NCI-H1436 (cell line): ENCODE data around the gene EIF3J.
A peak's percentile ranks its signal among the peaks of the same experiment; 100 is the strongest.
"Not testable (repeated sequence)": the region's sequence is repeated elsewhere in the genome, so short reads cannot be mapped to it uniquely, and the experiment has no call there.

Source experiments
- DNase-seq: peaks from one replicate; lab custom pipeline; 2025; lab: John Stamatoyannopoulos, UW

Gene EIF3J

GRCh38 chr15:44536962-44537734 is at the start of gene EIF3J:
TSS of gene EIF3J (plus strand) at chr15:44537147. CDS start at chr15:44537195, 48 bp downstream.
- DNase-seq, result peak; percentile 93

- DNase-seq, result no peak
Measured at GRCh38 chr15:44489464-44489863, 47.5 kb upstream of the EIF3J start.

- no peak for DNase-seq
Measured at GRCh38 chr15:44490622-44491021, 46.3 kb upstream of the EIF3J start.

- DNase-seq, result no peak
Measured at GRCh38 chr15:44492040-44492439, 44.9 kb upstream of the EIF3J start.

GRCh38 chr15:44492672-44493071 is 44.3 kb upstream of the EIF3J start:
- no peak for DNase-seq

DNA sequence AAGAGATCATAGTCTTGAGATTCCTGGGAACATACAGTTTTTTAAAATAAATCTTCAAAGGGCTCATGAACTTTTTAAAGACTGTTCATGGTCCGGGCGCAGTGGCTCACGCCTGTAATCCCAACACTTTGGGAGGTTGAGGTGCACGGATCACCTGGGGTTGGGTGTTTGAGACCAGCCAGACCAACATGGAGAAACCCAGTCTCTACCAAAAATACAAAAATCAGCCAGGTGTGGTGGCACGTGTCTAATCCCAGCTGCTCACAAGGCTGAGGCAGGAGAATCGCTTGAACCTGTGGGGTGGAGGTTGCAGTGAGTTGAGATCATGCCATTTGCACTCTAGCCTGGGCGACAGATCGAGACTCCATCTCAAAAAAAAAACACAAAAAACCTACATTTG is 41.4 kb upstream of the EIF3J start:
- no peak for DNase-seq

- no peak for DNase-seq
Measured at GRCh38 chr15:44500555-44500954, 36.4 kb upstream of the EIF3J start.

DNA sequence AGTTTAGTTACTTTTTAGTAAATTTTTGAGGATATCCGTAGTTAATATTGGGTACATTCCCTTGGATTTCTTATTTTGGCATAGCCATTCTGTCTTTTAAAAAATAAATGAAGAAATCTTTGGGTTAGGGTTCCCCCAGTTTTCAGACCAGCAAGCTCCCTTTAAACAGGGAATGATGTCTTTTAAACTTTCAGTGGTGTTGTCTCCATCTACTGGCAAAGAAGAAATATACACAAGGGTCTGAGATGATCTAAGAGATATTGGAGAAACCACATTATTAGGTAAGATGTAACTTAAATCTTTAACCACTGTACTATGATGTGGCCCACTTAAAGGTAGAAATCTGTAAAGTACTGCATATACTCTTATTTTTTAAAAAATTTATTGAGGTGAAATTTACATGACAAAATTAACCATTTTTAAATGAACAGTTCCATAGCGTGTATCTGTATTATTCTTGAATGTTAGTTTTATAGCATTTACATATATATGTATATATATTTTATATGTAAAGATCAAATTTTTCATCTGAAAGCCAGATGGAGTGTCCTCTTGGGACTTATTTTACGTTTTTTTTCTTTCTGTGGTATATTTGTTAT is 35.1 kb upstream of the EIF3J start:
- DNase-seq, result peak; percentile 3

- DNase-seq, result no peak
Measured at GRCh38 chr15:44516436-44516835, 20.5 kb upstream of the EIF3J start.

GRCh38 chr15:44519537-44519936 is 17.4 kb upstream of the EIF3J start:
- no peak for DNase-seq

GRCh38 chr15:44525018-44525417 is 11.9 kb upstream of the EIF3J start:
- no peak for DNase-seq

DNA sequence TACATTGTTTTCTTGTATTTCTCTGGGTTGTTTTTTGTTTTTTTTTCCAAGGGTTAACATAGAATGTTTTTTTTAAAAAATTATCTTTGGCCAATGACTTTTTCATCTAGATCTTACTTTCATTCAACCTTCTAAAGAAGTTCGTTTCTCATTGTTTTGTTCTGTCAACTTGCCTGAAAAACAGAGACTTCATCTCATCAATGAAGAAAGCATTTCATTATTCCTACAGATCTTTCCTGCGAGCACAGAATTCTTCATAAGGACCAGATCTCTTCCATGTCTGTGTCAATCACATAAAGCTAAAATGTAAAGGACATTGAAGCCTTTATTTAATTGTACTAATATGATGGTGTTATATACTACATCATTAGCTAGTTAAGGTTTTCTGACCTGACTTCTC is 9.7 kb upstream of the EIF3J start:
- DNase-seq, result no peak

DNA sequence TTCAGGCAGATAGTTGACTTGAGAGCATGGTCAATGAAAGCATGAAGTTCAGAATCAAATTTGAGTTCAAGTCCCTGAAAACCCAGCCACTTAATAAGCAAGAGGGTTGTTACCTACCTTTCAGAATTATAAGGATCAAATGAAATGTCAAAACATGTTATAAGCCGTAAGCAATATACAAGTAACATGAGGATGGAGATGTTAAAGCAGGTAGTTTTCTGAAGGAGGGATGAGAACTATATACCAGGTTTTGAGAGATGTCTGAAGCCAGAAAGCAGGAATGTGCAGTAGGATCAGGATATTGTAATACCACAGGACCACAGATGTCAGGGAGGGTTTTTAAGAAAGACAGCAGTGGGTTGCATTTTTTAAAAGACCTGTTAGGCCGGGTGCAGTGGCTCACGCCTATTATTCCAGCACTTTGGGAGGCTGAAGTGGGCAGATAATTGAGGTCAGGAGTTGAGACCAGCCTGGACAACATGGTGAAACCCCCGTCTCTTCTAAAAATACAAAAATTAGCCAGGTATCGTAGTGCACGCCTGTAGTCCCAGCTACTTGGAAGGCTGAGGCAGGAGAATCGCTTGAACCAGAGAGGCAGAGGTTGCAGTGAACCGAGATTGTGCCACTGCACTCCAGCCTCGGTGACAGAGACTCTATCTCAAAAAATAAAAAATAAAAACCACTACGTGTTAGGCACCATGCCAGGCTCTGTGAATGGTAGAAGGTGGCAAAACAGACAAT is 6.9 kb upstream of the EIF3J start:
- no peak for DNase-seq

DNA sequence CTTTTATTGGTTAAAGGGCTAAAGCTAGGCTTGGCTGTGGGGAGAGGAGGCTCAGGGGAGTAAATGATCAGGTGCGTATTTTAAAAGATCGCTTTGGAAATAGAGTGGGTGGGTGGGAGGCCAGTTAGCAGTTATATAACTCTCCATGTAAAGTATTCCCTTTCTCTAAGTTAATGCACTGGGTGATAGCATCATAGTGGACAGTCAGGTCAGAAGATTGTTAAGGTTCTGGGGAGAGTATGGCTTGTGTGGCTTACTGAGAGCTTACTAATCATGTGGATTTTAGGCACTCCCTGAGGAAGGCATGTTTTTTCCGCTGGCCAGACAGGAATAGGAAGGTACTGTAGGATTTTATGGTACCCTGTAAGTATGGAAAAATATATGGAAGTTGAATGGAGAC is 6.3 kb upstream of the EIF3J start:
- DNase-seq, result no peak

DNA sequence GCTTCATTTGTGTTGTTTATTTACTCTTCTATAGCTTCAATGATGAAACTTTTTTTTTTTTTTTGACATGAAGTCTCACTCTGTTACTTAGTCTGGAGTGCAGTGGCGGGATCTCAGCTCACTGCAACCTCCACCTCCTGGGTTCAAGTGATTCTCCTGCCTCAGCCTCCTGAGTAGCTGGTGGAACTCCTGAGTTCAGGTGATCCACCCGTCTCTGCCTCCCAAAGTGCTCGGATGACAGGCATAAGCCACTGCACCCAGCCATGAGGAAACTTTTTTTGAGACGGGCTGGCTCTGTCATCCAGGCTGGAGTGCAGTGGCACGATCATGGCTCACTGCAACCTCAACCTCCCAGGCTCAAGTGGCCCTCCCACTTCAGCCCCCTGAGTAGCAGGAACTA is 4.7 kb upstream of the EIF3J start:
- DNase-seq, result not testable (repeated sequence)

GRCh38 chr15:44532689-44533088 is 4.3 kb upstream of the EIF3J start:
- no peak for DNase-seq

DNA sequence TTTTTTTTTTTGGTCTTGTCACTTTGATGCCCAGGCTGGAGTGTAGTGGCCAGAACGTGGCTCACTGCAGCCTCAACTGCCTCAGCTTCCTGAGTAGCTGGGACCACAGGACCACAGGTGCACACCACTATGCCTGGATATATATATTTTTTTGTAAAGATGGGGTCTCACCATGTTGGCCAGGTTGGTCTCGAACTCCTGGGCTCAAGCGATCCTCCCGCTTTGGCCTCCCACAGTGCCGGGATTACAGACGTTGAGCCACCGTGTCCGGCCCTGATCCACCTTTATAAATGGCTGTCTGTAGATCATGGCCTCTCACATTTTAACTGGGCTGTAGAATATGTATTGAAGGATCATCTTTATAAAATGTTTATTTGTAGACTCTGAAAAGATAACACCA is 1.9 kb upstream of the EIF3J start:
- DNase-seq, result no peak

- DNase-seq, result no peak
Measured at GRCh38 chr15:44535523-44536301, 1.2 kb upstream of the EIF3J start.

DNA sequence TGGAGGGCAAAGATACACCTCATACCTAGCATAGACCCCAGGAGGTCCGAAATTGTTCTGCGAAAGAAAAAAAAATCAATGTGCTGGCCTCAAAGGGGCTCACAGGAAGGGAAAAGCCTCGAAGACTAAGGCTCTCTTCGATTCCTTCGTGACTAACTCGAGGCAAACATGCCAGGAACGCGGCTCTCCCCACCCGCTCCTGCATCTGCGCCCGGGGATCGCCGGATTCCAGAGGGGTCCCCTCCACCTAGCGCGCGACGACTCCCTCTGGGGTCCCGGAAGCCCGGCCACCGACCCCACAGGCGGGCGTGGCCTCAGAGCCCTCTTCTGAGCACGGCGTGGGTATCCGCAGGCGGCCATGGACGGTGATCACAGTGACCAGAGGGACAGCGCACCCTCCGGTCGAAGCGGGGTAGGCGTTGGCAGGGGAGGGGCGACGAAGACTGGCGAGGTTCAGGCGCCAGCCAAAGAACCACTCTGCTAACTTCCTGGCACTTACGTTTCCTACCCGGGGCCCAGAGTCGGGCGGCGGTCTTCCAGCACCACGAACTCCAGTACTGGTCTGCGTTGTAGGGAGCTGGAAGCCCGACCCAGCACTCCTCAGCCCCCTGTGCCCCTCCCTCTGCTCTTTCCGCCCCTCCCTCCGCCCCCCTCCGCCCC is 515 bp upstream of the EIF3J start:
- peak; percentile 90 for DNase-seq

DNA sequence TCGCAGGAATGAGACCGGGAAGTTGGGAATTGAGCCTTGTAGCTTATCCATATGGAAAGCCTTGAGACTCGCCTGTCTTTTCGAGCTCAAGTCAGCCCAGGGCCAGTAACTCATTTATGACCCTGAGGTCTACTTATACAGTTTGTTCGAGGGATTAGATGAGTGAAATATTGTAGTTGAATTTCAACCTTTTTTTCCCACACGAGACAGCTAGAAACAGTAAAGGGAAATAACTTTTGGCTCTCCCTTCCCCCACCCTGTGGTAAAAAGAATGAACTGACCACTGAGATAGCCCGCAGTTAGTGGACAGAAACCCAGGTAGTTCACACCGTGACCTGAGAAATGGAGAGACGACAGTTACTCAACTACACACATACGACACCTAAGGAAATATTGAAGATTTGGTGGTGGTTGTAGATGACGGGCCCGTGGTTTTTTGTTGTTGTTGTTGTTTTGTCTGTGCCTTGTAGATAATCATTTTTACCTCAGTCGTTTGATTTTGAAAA is 841 bp downstream of the EIF3J start:
- no peak for DNase-seq

DNA sequence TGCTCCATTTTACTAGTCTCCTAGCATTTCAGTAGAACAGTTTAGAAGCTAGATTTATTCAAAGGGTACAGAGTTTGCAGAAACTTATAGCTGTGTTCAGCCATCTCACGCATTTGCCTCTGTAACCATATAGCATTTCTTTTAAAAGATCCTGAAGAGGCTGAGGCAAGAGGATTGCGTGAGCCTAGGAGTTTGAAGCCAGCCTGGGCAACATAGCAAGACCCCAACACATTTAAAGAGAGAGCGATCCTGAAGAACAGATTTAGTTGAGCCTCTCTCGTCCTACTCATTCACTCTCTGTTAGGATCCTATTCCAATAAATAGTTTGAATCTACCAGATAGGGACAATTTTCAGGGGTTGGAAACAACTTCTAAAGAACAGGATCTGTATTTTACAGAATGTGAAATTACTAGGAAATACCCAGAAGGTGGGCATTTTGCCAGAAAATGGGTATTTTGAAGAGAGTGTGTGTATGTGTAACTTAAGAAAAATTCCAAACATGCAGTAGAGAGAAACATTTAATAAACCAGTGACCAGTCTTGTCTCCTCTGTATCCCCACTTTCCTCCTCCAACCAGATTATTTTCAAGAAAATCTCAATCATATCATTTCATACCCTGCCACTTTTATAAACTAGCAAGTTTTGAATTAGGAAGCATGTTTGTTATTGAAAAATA is 4.5 kb downstream of the EIF3J start:
- DNase-seq, result no peak
